ENCODE data around the gene FNDC10.

The FNDC10 gene

DNA sequence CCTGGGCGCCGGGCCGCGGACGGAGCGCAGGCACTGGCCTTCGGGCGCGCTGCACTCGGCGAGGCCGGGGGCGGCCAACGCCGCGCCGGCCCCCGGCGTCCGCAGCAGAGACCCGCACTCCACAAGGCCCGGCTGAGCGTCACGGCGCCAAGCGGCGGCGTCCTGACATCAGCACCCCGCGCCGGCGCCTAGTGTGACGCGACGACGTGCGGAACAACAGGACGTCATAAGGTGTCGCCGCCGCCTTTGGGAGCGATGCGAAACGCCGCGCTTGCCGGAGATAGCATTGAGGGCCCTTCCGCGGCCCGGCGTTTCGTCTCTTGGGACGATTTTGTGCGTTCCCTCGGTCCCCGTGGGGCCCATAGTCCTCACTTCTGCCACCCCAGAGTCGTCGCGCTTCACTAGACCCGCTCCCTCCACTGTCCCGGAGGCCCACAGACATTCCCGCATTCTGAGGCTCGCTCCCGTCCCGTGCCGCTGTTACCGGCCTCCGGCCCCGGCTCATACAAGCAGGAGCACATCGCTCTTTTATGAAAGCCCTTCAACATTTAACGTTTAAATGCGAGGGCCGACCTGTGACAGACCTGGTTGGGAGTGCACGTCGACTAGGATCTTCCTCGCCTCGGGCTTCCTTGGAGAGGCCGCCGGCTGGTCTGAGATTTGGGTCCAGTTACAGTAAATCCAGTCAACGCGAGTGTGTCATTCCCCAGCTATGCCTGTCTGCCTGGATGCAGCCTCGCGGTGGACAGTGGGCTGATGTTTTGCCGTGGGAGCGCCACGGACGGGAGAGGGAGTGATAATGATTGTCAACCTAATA lies 25.0 kb downstream of the FNDC10 start, which contains the start of gene SSU72:
TSS of gene SSU72 (minus strand) at position 143 of the 817 bp plus-strand sequence. CDS start 306 bp downstream, outside the sequence.
- peak; percentile 70 for ATAC-seq
- TF ChIP-seq BACH2 (CRISPR knock-in tag; IDR thresholded peaks at IDR 0.05; ENCODE audit: borderline replicate concordance), result no peak
- no peak for TF ChIP-seq RARB (CRISPR knock-in tag; IDR thresholded peaks at IDR 0.05)
- TF ChIP-seq, protein P1, sequence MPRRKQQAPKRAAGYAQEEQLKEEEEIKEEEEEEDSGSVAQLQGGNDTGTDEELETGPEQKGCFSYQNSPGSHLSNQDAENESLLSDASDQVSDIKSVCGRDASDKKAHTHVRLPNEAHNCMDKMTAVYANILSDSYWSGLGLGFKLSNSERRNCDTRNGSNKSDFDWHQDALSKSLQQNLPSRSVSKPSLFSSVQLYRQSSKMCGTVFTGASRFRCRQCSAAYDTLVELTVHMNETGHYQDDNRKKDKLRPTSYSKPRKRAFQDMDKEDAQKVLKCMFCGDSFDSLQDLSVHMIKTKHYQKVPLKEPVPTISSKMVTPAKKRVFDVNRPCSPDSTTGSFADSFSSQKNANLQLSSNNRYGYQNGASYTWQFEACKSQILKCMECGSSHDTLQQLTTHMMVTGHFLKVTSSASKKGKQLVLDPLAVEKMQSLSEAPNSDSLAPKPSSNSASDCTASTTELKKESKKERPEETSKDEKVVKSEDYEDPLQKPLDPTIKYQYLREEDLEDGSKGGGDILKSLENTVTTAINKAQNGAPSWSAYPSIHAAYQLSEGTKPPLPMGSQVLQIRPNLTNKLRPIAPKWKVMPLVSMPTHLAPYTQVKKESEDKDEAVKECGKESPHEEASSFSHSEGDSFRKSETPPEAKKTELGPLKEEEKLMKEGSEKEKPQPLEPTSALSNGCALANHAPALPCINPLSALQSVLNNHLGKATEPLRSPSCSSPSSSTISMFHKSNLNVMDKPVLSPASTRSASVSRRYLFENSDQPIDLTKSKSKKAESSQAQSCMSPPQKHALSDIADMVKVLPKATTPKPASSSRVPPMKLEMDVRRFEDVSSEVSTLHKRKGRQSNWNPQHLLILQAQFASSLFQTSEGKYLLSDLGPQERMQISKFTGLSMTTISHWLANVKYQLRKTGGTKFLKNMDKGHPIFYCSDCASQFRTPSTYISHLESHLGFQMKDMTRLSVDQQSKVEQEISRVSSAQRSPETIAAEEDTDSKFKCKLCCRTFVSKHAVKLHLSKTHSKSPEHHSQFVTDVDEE (CRISPR knock-in tag; IDR thresholded peaks at IDR 0.05), result 0 out of 2 replicates have a peak, but pooled peaks have one; percentile 13
- TF ChIP-seq, protein P2, sequence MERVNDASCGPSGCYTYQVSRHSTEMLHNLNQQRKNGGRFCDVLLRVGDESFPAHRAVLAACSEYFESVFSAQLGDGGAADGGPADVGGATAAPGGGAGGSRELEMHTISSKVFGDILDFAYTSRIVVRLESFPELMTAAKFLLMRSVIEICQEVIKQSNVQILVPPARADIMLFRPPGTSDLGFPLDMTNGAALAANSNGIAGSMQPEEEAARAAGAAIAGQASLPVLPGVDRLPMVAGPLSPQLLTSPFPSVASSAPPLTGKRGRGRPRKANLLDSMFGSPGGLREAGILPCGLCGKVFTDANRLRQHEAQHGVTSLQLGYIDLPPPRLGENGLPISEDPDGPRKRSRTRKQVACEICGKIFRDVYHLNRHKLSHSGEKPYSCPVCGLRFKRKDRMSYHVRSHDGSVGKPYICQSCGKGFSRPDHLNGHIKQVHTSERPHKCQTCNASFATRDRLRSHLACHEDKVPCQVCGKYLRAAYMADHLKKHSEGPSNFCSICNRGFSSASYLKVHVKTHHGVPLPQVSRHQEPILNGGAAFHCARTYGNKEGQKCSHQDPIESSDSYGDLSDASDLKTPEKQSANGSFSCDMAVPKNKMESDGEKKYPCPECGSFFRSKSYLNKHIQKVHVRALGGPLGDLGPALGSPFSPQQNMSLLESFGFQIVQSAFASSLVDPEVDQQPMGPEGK (CRISPR knock-in tag; IDR thresholded peaks at IDR 0.05; ENCODE audit: borderline replicate concordance), result no peak

DNA sequence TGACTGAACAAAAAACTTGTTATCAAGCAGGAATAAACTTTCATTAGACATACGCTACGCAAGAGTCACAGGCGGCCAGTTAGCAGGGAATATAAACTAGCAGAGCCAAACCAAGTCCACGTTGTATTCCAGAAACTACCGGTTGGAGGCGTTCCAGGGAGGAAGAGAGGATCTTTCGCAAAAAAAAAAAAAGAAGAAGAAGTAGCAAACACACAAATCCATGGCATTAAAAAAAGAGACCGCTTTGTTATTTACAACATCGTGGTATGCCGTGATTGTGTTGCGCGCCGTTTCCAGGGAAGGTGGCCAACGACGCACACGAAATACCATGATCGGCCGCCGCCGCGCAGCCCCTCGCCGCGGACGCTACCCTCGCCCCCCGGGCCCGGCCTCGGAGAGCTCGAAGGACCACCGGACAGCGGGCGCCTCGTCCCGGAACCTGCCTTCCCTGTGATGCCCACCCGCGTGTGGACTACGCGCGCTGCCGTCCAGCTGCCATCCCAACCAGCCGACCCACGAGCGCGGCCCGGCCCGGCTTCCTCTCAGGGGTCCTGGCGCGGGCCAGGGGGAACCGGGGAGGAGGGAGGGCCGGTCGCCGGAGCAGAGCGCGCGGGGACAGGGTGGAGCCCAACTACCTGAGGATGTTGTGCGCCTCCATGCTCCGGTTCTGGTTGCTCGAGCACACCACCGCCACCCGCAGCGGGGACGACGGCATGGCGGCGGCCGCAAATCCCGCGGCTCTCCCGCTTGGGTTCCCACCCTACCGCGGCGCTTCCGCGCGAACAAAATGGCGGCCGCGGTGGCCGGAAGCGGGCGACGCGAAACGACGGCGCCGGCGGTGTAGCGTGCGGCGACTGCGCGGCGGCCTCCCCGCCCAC lies 25.9 kb downstream of the FNDC10 start:
- TF ChIP-seq TOX (CRISPR knock-in tag; IDR thresholded peaks at IDR 0.05; ENCODE audit: borderline replicate concordance) (no peak), ARNTL (CRISPR knock-in tag; IDR thresholded peaks at IDR 0.05; ENCODE audit: borderline replicate concordance, low read depth) (no peak), ZNF565 (CRISPR knock-in tag; conservative IDR thresholded peaks at IDR 0.05; ENCODE audit: low read depth) (no peak), ZC3H10 (CRISPR knock-in tag; IDR thresholded peaks at IDR 0.05) (no peak), ZNF70 (CRISPR knock-in tag; IDR thresholded peaks at IDR 0.05) (no peak)
- TF ChIP-seq, protein P3, sequence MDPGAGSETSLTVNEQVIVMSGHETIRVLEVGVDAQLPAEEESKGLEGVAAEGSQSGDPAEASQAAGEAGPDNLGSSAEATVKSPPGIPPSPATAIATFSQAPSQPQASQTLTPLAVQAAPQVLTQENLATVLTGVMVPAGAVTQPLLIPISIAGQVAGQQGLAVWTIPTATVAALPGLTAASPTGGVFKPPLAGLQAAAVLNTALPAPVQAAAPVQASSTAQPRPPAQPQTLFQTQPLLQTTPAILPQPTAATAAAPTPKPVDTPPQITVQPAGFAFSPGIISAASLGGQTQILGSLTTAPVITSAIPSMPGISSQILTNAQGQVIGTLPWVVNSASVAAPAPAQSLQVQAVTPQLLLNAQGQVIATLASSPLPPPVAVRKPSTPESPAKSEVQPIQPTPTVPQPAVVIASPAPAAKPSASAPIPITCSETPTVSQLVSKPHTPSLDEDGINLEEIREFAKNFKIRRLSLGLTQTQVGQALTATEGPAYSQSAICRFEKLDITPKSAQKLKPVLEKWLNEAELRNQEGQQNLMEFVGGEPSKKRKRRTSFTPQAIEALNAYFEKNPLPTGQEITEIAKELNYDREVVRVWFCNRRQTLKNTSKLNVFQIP (CRISPR knock-in tag; IDR thresholded peaks at IDR 0.05; ENCODE audit: borderline replicate concordance, low read depth), result no peak
- peak; percentile 73 for ATAC-seq

DNA sequence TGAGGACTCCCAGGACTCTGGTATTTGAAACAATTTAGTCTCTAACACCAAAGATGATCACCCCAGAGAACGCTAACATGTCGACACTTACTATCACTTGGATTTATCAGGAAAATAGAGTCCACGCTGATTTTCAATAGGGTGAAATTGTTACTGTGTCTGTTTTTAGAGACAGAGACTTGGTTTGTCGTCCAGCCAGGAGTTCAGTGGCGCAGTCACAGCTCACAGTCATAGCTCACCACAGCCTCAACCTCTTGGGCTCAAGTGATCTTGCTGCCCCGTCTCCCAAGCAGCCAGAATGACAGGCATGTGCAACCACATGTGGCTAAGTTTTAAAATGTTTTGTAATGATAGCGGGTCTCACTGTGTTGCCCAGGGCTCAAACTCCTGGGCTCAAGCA lies 30.6 kb downstream of the FNDC10 start:
- no peak for ATAC-seq
- TF ChIP-seq PPARA (CRISPR knock-in tag; IDR thresholded peaks at IDR 0.05; ENCODE audit: borderline replicate concordance) (no peak), ISL1 (CRISPR knock-in tag; IDR thresholded peaks at IDR 0.05) (no peak), ESRRG (CRISPR knock-in tag; IDR thresholded peaks at IDR 0.05) (no peak), ZNF70 (CRISPR knock-in tag; IDR thresholded peaks at IDR 0.05) (no peak), TOX (CRISPR knock-in tag; IDR thresholded peaks at IDR 0.05; ENCODE audit: borderline replicate concordance) (no peak), ZNF8 (CRISPR knock-in tag; IDR thresholded peaks at IDR 0.05) (no peak), ZFP30 (CRISPR knock-in tag; IDR thresholded peaks at IDR 0.05) (no peak), ZC3H10 (CRISPR knock-in tag; IDR thresholded peaks at IDR 0.05) (no peak), SNAI2 (CRISPR knock-in tag; IDR thresholded peaks at IDR 0.05) (no peak)
- TF ChIP-seq, protein P4, sequence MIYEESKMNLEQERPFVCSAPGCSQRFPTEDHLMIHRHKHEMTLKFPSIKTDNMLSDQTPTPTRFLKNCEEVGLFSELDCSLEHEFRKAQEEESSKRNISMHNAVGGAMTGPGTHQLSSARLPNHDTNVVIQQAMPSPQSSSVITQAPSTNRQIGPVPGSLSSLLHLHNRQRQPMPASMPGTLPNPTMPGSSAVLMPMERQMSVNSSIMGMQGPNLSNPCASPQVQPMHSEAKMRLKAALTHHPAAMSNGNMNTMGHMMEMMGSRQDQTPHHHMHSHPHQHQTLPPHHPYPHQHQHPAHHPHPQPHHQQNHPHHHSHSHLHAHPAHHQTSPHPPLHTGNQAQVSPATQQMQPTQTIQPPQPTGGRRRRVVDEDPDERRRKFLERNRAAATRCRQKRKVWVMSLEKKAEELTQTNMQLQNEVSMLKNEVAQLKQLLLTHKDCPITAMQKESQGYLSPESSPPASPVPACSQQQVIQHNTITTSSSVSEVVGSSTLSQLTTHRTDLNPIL (CRISPR knock-in tag; IDR thresholded peaks at IDR 0.05; ENCODE audit: low read depth), result no peak
- TF ChIP-seq, protein P3 (CRISPR knock-in tag; IDR thresholded peaks at IDR 0.05; ENCODE audit: borderline replicate concordance, low read depth), result no peak
- TF ChIP-seq, protein P1 (CRISPR knock-in tag; IDR thresholded peaks at IDR 0.05), result no peak
- TF ChIP-seq, protein P5, sequence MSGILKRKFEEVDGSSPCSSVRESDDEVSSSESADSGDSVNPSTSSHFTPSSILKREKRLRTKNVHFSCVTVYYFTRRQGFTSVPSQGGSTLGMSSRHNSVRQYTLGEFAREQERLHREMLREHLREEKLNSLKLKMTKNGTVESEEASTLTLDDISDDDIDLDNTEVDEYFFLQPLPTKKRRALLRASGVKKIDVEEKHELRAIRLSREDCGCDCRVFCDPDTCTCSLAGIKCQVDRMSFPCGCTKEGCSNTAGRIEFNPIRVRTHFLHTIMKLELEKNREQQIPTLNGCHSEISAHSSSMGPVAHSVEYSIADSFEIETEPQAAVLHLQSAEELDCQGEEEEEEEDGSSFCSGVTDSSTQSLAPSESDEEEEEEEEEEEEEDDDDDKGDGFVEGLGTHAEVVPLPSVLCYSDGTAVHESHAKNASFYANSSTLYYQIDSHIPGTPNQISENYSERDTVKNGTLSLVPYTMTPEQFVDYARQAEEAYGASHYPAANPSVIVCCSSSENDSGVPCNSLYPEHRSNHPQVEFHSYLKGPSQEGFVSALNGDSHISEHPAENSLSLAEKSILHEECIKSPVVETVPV (CRISPR knock-in tag; IDR thresholded peaks at IDR 0.05), result no peak
- TF ChIP-seq, protein P2 (CRISPR knock-in tag; IDR thresholded peaks at IDR 0.05; ENCODE audit: borderline replicate concordance), result no peak
